HL-60/S4 (cell line): ENCODE measurements around the gene PPP6R1.

Source experiments
- in situ Hi-C: fragments of 300-500 bp; cut with MboI; formaldehyde crosslinking; loops from 2 replicates; pipeline ENCODE4 v1.14.3; 2022; ENCODE audit warnings: low sequenced_read_pairs

PPP6R1 gene

DNA sequence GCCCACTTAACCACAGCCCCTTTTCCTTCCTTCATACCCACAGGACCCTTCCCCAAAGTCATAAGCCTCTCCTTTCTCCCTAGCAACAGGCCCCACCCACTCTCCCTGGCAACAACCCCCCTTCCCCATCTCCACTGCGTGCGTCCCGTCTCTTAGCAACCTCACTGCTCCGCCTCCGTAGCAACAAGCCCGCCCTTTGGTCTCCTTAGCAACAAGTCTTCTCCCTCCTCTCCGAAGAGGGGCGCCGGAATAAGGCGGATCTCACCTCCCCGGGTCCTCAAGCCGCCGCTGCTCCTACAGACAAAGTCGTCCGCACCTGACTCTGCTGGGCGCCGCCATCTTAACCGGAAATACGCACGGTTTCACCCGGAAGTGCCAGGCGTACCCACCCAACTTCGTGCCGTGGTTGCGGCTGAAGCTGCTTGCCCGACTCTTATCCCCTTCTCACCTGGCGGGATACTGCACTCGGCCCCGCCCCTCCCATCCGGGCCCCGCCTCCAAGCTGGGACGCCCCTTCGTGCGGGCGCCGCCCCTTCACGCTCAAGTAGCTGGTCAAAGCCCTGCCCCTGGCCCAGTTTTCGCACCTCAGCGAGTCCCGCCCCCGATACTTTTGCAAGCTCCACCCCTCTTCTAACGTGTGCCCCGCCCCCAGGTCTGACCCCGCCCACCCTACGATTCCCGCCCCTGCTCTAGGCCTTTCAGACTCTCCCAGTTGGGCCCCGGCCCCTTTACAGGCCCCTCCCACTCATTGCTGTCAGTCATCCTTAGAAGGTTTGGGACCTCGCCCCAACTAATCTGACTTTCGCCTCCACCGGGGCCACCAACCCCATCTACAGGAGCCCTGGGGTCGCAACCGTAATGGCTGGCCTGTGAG, 21.2 kb upstream of the PPP6R1 start, which contains the start of gene HSPBP1:
HSPBP1 (minus strand) TSS at position 341 of the 874 bp plus-strand sequence. CDS start 502 bp downstream, outside the sequence.
- in situ Hi-C loops: no loop called here

DNA sequence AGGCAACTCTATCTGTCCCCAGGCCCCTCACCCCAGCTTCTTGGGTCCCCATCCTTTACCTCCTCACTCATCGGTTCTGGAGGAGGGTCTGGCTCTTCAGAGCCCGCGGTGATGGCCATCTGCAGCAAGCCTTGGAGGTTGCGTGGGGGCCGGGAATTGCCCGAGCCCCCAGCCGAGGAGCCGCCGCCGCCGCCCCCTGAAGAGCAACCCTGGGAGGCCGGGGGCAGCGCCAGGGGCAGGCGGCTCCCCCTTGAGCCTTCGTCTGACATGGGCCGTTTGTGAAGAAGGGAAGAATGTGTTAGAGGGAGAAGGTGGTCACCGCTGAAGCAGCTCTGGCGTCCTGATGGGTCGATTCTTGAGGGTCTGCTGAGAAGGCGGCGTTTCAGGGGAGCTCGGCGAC, 20.5 kb upstream of the PPP6R1 start:
- in situ Hi-C loops: no loop called here

DNA sequence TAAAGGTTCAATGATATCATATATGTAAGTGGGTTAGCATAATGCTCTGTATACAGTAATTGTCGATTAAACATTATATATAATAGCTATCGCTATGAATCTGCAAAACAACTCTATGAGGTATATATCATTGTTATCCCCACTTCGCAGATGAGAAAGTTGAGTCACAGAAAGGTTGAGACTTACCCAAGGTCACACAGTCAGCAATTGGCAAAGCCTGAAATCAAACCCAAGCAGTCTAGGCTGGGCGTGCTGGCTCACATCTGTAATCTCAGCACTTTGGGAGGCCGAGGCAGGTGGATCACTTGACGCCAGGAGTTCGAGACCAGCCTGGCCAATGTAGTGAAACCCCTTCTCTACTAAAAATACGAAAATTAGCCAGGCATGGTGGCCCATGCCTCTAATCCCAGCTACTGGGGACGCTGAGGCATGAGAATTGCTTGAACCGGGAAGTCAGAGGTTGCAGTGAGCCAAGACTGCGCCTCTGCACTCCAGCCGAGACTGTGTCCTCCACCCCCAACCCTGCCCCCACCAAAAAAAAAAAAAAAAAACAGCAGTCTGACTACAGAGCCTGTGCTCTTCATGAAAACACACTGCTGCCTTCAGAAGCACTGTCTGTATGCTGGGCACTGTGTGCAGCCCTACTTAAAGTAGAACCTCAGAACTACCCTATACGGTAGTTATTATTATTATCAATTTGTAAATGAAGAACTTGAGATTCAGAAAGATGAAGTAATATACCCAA, 19.7 kb upstream of the PPP6R1 start:
- in situ Hi-C loops: no loop called here

DNA sequence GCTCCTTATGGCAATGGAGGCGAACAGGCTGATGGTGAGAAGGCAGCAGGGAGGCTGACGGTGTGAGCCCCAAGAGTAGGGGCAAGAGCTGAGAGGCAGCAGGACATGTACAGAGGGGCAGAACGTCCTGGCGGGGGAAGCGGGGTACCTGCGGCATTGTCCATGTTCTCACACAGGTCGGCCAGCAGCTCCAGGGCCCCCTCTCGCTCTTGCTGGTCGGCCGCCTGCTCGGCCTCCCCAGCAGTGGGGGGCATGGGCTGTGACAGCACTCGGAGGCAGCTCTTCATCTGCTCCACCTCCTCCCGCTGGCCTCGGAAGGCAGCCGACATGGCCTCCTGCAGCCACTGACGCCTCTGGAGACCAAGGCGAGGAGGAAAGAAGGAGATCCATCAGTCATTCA, 18.7 kb upstream of the PPP6R1 start:
- in situ Hi-C loops: no loop called here

DNA sequence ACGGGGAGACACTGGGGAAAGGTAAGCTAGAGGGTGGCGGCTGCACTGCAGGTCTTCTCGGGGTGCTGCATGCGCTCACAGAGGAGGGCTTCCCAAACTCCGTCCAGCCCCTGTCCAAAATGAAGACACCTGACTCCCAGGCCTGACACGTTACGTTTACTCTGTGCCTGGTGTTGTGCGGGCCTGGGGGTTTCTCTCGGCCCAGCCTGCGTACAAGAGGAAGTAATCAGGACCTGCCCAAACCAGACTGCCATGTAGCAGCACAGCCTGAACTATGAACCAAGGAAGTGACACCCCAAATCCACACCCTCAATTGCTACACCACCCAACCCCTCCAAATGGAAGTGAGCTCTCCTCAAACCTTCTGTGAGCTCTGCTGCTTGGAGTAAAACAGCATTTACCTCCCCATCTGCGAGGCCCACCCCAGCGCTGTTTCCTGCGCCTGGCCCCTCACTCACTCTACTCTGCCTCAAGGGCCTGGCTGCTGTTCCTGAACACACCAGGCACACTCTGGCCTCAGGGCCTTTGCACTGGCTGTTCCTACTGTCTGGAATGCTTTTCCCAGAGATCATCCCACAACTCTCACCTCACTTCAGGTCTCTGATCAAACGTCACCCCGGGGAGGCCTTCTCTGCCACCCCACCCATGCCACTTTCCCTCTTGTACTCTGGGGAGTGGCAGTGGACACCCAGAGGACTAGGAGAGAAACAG, 18.1 kb upstream of the PPP6R1 start:
- in situ Hi-C loops: no loop called here

DNA sequence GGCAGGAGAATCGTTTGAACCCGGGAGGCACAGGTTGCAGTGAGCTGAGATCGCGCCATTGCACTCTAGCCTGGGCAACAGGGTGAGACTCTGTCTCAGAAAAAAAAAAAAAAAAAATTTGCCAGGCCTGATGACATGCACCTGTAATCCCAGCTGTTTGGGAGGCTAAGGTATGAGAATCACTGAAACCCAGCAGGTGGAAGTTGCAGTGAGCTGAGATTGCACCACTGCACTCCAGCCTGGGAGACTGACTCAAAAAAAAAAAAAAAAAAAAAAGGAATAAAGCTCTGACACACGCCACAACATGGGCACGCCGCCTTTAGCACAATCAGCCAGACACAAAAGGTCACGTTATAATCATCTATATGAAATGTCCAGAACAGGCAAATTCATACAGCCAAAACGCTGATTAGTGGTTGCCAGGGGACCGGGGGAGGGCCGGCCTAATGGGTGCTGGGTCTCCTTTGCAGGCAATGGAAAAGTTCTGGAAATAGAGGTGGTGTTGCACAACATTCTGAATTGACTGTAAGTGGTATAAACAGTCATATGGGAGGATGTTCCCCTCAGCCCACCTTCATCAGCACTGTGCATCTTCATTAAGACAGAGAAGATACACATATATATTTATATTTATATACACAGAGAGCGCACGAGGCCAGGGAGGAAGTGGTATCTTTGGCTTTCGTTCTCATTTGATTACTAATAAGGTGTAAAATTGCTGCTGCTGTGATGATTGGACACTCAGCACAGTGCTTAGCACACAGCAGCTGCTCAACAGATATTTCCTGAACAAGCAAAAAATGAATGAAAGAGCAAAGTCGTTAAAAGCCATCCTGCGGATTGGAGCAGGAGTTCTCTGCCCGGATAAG, 17.3 kb upstream of the PPP6R1 start:
- in situ Hi-C loops: no loop called here

DNA sequence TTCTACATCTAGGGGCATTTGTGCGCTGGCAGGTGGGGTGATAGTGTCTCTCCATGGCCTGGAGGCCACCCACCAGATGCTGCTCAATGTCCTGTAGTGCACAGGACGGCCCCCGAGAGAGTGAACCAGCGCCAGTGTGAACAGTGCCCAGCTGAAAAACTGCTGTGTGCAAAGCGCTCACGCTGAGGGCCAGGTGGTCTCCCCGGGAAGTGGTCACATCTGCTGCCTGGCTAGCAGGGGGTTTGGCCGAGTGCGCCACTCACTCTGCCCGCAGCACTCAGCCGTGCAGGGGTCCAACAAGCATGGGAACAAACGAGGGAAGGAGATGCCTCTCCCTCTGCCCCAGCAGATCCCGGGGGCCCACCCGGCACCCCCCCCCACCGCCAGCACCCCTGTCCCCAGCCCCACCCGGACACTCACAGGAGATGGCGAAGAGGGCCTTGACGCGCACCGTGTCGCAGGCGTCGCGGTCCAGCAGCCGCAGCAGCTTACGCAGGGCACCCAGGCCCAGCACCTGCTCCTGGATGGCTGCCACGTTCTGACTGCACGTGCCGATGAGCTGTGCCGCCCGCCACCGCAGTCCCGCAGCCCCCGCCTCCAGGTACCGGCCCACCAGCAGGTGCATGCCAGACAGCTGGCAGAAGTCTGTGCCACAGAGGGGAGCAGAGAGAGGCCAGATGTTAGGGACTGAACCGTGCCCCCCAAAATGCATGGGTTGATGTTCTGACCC, 15.3 kb upstream of the PPP6R1 start:
- in situ Hi-C loops: no loop called here

DNA sequence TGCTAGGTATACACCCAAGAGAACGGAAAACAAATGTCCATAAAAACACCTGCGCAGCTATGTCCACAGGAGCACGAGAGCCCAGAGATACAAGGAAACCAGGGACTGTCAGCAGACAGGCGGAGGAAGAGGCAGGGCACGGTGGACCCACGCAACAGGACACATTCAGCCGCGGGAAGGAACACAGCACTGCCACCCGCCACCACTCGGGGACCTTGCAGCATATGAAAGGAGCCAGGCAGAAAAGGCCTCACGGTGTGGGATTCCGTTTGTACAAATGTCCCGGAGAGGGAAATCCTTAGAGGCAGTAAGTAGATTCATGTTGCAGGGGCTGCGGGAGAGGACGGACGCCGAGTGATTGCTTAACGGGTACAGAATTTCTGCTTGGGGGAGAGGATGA, 13.3 kb upstream of the PPP6R1 start:
- in situ Hi-C loops: no loop called here

DNA sequence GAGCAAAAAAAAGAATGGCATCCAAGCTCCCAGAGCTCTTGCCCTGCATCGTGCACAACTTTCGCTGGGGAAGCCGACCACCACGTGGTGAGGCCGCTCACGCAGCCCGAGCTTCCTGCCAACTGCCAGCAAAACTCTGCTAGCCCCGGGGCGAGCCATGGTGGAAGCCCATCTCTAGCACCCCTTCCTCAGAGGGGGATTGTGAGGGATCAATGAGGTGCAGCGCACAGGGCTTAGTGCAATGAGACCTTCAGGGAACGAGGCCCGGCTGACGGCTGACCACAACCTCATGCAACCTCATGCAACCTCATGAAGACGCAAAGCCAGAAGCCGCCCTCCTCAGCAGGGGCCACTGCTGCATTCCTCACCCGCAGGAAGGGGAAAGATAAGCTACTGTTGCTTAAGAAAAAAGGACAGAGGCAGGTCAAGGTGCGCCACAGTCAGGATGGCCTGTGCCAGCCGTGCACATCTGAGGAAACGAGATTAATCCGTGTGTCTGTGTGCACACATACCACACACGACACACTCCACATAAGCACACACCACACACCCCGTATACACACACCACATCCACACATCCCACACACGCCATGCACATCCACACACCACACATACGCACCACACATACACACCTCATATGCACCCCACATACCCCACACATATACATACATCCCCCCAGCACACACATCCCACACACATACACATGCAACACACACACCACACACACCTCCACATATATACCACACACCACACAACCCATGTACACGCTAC, 11.5 kb upstream of the PPP6R1 start:
- in situ Hi-C loops: no loop called here

DNA sequence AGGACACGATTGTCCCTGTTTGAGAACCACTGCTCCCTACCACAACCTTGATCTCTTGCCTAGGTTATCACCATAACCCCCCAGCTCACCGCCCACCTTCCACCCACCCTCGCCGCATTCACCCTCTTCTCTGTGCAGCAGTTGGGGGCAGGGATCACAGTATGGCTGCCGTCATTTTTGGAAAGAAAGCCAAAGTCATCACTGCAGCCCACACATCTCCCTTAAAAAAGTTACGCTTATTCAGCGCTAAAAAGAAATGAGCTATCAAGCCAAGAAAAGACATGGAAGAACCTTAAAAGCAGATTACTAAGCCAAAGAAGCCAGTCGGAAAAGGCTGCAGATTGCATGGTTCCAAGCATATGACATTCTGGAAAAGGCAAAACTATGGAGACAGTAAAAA, 10.5 kb upstream of the PPP6R1 start:
- in situ Hi-C loops: no loop called here

DNA sequence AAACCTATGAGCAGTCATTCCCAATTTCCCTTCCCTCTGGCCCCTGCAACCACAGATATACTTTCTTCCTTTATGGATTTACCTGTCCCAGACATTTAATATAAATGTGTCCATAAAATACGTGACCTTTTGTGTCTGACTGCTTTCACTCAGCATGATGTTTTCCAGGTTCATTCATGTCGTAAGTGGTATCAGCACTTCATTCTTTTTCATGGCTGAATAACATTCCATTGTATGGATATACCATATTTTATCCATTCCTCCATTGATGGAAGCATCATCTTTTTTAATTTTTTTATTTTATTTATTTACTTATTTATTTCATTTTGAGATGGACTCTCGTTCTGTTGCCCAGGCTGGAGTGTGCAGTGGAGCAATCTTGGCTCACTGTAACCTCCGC, 8.0 kb upstream of the PPP6R1 start:
- in situ Hi-C loops: no loop called here

DNA sequence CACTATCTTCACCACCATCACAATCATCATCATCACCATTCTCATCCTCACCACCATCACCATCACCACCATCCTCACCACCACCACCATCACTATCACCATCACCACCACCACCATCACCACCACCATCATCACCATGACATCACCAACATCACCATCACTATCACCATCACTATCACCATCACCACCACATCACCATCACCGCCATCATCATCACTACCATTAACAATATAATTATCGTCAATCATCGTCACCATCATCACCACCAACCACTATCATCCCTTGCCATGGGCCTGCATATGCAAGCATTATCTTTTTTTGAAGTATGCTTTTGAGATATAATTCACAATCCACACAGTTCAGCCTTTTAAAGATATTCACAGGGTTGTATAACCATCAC, 7.6 kb upstream of the PPP6R1 start:
- in situ Hi-C loops: no loop called here

DNA sequence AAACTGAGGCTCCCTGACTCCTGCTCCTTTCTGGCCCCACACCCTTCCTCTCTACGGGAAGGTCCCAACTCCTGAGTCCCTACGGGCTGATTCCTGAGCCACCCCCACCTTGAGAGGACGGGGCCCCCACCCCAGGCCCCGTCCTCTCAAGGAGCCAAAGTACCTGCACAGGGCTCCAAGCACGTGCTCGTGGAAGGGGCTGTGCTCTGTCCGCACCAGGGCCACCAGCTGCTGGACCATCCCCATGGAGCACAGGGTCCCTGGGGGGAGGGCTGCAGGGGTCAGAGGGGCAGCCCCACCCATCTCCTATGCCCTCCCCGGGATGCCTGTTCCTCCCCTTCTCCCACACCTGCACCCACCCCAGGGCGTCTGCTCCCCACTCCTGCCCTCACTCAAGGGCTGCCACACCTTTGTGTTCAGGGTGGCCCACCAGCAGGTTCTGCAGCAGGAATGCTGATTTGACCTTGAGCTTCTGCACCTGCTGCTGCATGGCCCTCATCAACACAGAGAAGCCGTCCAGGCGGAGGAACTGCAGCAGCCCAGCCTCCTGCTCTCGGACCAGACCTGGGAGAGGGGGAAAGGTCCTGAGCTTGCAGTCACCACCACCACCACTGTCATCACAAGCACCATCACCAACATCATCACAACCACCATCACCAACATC, 7.0 kb upstream of the PPP6R1 start:
- in situ Hi-C loops: no loop called here

DNA sequence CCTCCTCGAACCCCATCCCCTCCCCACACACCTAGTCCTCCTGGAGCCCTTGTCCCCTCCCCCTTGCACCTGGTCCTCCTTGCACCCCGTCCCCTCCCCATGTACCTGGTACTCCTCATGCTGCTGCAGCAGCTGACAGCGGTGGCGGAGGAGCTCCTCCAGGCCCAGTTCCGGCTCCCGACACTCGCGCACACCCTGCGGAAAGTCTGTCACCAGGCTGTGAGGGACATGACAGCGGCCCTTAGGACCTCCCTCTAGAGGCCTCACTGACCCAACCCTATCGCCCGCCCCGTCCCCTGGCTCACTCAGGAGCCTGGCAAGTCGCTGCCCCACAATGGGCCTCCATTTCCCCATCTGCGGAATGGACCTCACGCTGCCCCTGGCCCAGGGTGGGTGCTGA, 6.4 kb upstream of the PPP6R1 start:
- in situ Hi-C loops: no loop called here

DNA sequence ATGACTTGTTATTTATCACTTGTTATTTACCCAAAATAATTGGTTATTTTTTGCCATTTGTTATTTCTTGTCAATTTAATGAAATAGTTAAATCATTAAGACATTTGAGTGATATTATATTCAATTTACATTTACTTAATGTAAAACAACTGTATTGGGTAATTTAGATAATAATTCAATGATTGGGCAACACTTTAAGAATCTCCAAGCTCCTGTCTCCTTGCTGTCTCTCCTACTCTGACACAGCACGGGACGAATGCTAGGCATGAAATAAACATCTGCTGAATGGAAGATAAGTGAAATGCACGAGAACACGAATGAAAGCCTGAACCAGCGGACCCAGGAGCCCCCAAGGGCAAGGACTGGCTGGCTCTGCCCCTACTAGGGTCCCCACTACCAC, 5.7 kb upstream of the PPP6R1 start:
- in situ Hi-C loops: no loop called here

DNA sequence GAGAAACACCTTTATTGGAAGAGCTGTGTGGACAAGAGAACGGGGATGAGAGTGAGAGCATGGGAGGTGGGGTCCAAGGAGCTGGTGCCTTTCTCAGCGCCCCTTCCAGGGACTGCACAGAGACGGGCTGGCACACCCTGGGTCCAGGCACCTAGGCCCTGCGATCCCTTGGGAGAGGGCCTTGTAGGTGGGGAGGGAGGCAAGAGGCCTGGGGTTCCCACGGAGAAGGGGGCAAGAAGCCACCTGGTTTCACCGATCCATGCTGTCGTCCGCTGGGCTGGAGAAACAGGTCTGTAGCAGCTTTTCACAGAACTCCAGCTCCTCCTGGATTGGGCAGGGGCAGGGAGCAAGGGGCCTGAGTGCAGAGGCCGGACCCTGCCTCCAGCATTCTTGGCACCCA, 3.5 kb upstream of the PPP6R1 start:
- in situ Hi-C loops: no loop called here

DNA sequence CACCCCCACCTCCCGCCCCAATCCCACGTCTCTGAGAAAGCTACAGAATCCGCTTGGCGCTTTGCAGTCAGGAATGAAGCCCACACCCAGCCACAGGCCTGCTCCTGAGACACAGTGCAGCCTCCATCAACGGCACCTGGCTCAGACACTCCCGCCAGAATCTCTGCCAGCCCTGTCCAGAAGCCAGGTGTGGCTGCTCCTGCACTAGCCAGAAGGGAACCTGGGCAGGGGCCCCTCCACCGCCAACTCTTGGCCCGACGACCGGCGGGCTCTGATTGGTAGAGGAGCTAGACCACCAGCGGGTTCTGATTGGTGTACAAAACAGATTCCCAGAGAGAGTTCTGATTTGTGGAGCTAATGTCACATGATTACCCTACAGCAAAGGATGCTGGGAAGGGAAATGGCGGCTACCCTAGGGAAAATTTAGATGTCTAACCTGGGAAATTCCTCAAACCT, 2.9 kb upstream of the PPP6R1 start:
- in situ Hi-C loops: no loop called here

DNA sequence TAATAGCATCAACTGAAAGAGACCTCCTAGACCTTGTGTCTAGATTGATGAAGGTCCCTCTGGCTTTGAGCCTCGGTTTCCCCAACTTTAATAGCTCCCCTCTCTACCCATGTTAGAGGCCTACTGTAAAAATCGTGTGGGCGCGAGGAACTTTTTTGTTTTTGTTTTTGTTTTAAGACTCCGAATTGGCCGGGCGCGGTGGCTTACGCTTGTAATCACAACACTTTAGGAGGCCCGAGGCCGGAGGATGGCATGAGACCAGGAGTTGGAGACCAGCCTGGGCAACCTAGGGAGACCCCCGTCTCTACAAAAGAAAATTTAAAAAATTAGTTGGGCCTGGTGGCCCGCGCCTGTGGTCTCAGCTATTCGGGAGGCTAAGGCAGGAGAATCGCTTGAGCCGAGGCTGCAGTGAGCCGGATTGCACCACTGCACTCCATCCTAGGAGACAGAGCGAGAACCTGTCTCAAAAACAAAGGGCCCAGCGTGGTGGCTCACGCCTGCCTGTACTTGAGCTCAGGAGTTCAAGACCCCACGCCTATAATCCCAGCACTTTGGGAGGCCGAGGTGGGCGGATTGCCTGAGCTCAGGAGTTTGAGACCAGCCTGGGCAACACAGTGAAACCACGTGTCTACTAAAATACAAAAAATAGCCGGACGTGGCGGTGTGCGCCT, 858 bp upstream of the PPP6R1 start:
- in situ Hi-C loops: no loop called here
